ENCODE measurements around the gene SCN3A.

DNA sequence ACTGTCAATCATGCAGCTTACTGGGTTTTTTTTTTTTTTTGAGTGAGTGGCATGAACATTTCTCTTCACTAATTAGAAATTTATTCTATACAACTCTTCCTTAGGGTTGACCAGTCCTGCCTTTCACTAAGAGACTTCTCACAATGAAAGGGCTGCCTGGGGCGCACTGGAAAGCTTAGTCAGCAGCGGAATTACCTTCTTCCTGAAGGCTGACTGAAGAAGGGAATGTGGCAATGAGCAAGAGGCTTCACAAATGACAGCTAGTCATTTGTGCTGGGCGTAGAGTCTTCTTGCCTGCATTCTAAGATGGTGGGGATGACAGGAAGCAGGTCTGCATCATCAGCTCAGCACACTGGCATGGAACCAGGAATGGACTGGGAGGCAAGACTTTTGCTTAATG is 15.6 kb upstream of the SCN3A start:
- TF ChIP-seq, protein P1, sequence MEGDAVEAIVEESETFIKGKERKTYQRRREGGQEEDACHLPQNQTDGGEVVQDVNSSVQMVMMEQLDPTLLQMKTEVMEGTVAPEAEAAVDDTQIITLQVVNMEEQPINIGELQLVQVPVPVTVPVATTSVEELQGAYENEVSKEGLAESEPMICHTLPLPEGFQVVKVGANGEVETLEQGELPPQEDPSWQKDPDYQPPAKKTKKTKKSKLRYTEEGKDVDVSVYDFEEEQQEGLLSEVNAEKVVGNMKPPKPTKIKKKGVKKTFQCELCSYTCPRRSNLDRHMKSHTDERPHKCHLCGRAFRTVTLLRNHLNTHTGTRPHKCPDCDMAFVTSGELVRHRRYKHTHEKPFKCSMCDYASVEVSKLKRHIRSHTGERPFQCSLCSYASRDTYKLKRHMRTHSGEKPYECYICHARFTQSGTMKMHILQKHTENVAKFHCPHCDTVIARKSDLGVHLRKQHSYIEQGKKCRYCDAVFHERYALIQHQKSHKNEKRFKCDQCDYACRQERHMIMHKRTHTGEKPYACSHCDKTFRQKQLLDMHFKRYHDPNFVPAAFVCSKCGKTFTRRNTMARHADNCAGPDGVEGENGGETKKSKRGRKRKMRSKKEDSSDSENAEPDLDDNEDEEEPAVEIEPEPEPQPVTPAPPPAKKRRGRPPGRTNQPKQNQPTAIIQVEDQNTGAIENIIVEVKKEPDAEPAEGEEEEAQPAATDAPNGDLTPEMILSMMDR (IDR thresholded peaks at IDR 0.05): no peak
- no peak for TF ChIP-seq EZH2 (IDR thresholded peaks at IDR 0.05; ENCODE audit: borderline replicate concordance, insufficient read depth, low read depth, low read length, poor library complexity, severe bottlenecking)
